Esophagus muscularis mucosa (tissue), 4 donors: ENCODE data around the gene EDNRA. TPM values are rescaled to one million over a fixed set of nuclear protein-coding genes. Genes with fewer than 3 reads are reported as not detected.

ENCODE experiments used
- DNase-seq: peaks from one replicate; pipeline ENCODE4 v3.0.0-alpha.2; 2017; ENCODE audit errors: extremely low spot score
- H3K27ac ChIP-seq, 4 donors: fragments of 200-600 bp; sonication (generic); replicated peaks in 1 of 4; 1 replicate in 3 of 4; 2 replicates in 1 of 4; pipeline ENCODE4 v1.5.1; 2016 to 2019; ENCODE audit warnings: mild to moderate bottlenecking in 1 of 4
- H3K27me3 ChIP-seq, 4 donors: fragments of 200-600 bp; sonication (generic); one replicate each; pipeline versions ENCODE4 v1.5.1 to v1.6.0; 2016 to 2019
- H3K36me3 ChIP-seq, 4 donors: fragments of 200-600 bp; sonication (generic); one replicate each; pipeline ENCODE4 v1.5.1; 2016 to 2019
- H3K4me1 ChIP-seq, 4 donors: fragments of 200-600 bp; sonication (generic); one replicate each; pipeline ENCODE4 v1.5.1; 2016 to 2019
- H3K4me3 ChIP-seq, 4 donors: fragments of 200-600 bp; sonication (generic); 1 replicate in 2 of 4; 2 replicates in 2 of 4; pipeline ENCODE4 v1.5.1; 2016 to 2019; ENCODE audit warnings: mild to moderate bottlenecking in 4 of 4, moderate library complexity in 1 of 4
- H3K9me3 ChIP-seq, 4 donors: fragments of 200-600 bp; sonication (generic); 1 replicate in 3 of 4; 2 replicates in 1 of 4; pipeline ENCODE4 v1.5.1; 2016 to 2019
- CTCF ChIP-seq, 3 experiments: fragments of 200-600 bp in 2 of 3; fragments of 450-650 bp in 1 of 3; sonication (generic) in 2 of 3; IDR thresholded peaks; one replicate each; pipeline ENCODE4 v1.5.1; 2017 to 2019; ENCODE audit warnings: antibody characterized with exemption in 3 of 3, mild to moderate bottlenecking in 2 of 3, moderate library complexity in 1 of 3
- EP300 ChIP-seq: sonication (generic); formaldehyde crosslinking; IDR thresholded peaks from one replicate; pipeline ENCODE4 v1.6.1; 2017; ENCODE audit warnings: antibody characterized with exemption
- POLR2A ChIP-seq: fragments of 450-650 bp; IDR thresholded peaks from one replicate; pipeline ENCODE4 v1.6.1; 2017; ENCODE audit warnings: antibody characterized with exemption, moderate library complexity, mild to moderate bottlenecking, low read depth
- POLR2AphosphoS5 ChIP-seq, 2 donors: sonication (generic); formaldehyde crosslinking; IDR thresholded peaks; one replicate each; pipeline ENCODE4 v1.6.1; 2017; ENCODE audit warnings: antibody characterized with exemption in 2 of 2
- WGBS: methylation state at CpG from one replicate; pipeline ENCODE4 v1.1.5; 2018; 5-methylcytosine and 5-hydroxymethylcytosine counted together
- intact Hi-C: fragments of 100-400 bp; cut with DNase I; formaldehyde crosslinking; loops from one replicate; pipeline ENCODE4 v1.15.1; 2023
- total RNA-seq, 4 donors: library from RNA; depleted of rRNA; stranded (reverse); fragments of >200 nt; gene quantifications; one replicate each; pipeline versions ENCODE4 v1.1.0 to v1.2.1, GENCODE V29; 2016

The EDNRA gene
- total RNA-seq, 4 donors from 2014 or later: 0.83 to 8.0 (median 3.9) TPM

- no peak overlapping the region for H3K27ac ChIP-seq
- no peak for DNase-seq
- intact Hi-C loops: no loop called here
- no peaks in the 10 kb centered on the region for H3K9me3 ChIP-seq
- no peaks in the 10 kb centered on the region for H3K27me3 ChIP-seq
- TF ChIP-seq CTCF (IDR thresholded peaks at IDR 0.05) (no peak), EP300 (no peak), POLR2AphosphoS5 (IDR thresholded peaks at IDR 0.05) (no peak), POLR2A (no peak)
- no peaks in the 10 kb centered on the region for H3K36me3 ChIP-seq
- WGBS: 73% methylated on average over 5 of the region's 5 CpGs
- H3K4me3 ChIP-seq: no peak overlapping the region
- H3K4me1 ChIP-seq: no peaks in the 10 kb centered on the region
These were observed 24.2 kb upstream of the EDNRA start for GRCh38 chr4:147456706-147457105.

- 88% methylated on average over 1 of the region's 1 CpG for WGBS
These were observed 19.7 kb upstream of the EDNRA start for GRCh38 chr4:147461161-147461560.

GRCh38 chr4:147463065-147463464, 17.8 kb upstream of the EDNRA start:
- DNase-seq: no peak

More at GRCh38 chr4:147461161-147461560, 19.7 kb upstream of the EDNRA start:
- TF ChIP-seq POLR2A (no peak), CTCF (IDR thresholded peaks at IDR 0.05) (no peak), POLR2AphosphoS5 (IDR thresholded peaks at IDR 0.05) (no peak), EP300 (no peak)
- no peaks in the 10 kb centered on the region for H3K36me3 ChIP-seq
- peaks cover 0 to 10% (median 6%) of the 10 kb centered on the region in 4 donors for H3K9me3 ChIP-seq
- no peak overlapping the region for H3K27ac ChIP-seq
- intact Hi-C loops: no loop called here
- DNase-seq: no peak
- H3K4me3 ChIP-seq: no peak overlapping the region
- no peaks in the 10 kb centered on the region for H3K27me3 ChIP-seq
- no peaks in the 10 kb centered on the region for H3K4me1 ChIP-seq

GRCh38 chr4:147465461-147465860, 15.4 kb upstream of the EDNRA start:
- WGBS: 93% methylated on average over 2 of the region's 2 CpGs
- Histone ChIP-seq H3K4me3 (no peak overlapping the region), H3K36me3 (no peaks in the 10 kb centered on the region), H3K4me1 (no peaks in the 10 kb centered on the region), H3K9me3 (peaks cover 0 to 10% (median 6%) of the 10 kb centered on the region in 4 donors), H3K27me3 (no peaks in the 10 kb centered on the region), H3K27ac (no peak overlapping the region)
- DNase-seq: no peak
- intact Hi-C loops: no loop called here
- TF ChIP-seq CTCF (IDR thresholded peaks at IDR 0.05) (no peak), EP300 (no peak), POLR2A (no peak), POLR2AphosphoS5 (IDR thresholded peaks at IDR 0.05) (no peak)

More at GRCh38 chr4:147463065-147463464, 17.8 kb upstream of the EDNRA start:
- H3K36me3 ChIP-seq: no peaks in the 10 kb centered on the region
- 75% methylated on average over 4 of the region's 4 CpGs for WGBS
- H3K4me1 ChIP-seq: no peaks in the 10 kb centered on the region
- H3K9me3 ChIP-seq: peaks cover 0 to 10% (median 6%) of the 10 kb centered on the region in 4 donors
- no peaks in the 10 kb centered on the region for H3K27me3 ChIP-seq
- intact Hi-C loops: no loop called here
- no peak overlapping the region for H3K27ac ChIP-seq
- no peak overlapping the region for H3K4me3 ChIP-seq
- TF ChIP-seq EP300: no peak

- TF ChIP-seq CTCF (IDR thresholded peaks at IDR 0.05) (no peak), POLR2A (no peak), EP300 (no peak), POLR2AphosphoS5 (IDR thresholded peaks at IDR 0.05) (no peak)
- H3K27me3 ChIP-seq: peaks cover 0 to 23% (median 5%) of the 10 kb centered on the region in 4 donors
- intact Hi-C loops: no loop called here
- DNase-seq: no peak
- no peaks in the 10 kb centered on the region for H3K36me3 ChIP-seq
- H3K4me1 ChIP-seq: peaks cover 0 to 14% (median 10%) of the 10 kb centered on the region in 4 donors
- H3K4me3 ChIP-seq: no peak overlapping the region
- no peak overlapping the region for H3K27ac ChIP-seq
- no peaks in the 10 kb centered on the region for H3K9me3 ChIP-seq
These were observed 3.5 kb upstream of the EDNRA start for GRCh38 chr4:147477439-147477838.
